Liver (tissue), 9 donors: ENCODE measurements around the gene EFHD2. TPM values are rescaled to one million over a fixed set of nuclear protein-coding genes. Genes with fewer than 3 reads are reported as not detected.

Experiments
- DNase-seq: peaks from one replicate; pipeline ENCODE4 v3.0.0-alpha.2; 2017; ENCODE audit warnings: low spot score
- H3K27ac ChIP-seq, 2 donors: one replicate each; pipeline ENCODE4 v1.7.0; 2013; ENCODE audit warnings: inconsistent platforms in 2 of 2, low read length in 2 of 2, control low read depth in 1 of 2, low read depth in 1 of 2, mild to moderate bottlenecking in 1 of 2
- H3K27me3 ChIP-seq, 4 donors: one replicate each; pipeline versions ENCODE4 v1.6.1 to v1.7.0; 2013; ENCODE audit warnings: low read length in 3 of 4, inconsistent platforms in 1 of 4, mild to moderate bottlenecking in 1 of 4, moderate library complexity in 1 of 4; ENCODE audit not compliant: control insufficient read depth in 4 of 4, insufficient read depth in 4 of 4
- H3K36me3 ChIP-seq, 4 donors: one replicate each; pipeline versions ENCODE4 v1.6.1 to v1.7.0; 2013; ENCODE audit warnings: low read length in 3 of 4, mild to moderate bottlenecking in 3 of 4, low read depth in 1 of 4, moderate library complexity in 1 of 4; ENCODE audit not compliant: control insufficient read depth in 4 of 4, insufficient read depth in 3 of 4
- H3K4me1 ChIP-seq, 4 donors: one replicate each; pipeline versions ENCODE4 v1.6.1 to v1.7.0; 2013; ENCODE audit warnings: low read length in 3 of 4, mild to moderate bottlenecking in 3 of 4, moderate library complexity in 1 of 4; ENCODE audit not compliant: control insufficient read depth in 4 of 4, insufficient read depth in 4 of 4
- H3K4me3 ChIP-seq, 3 donors: one replicate each; pipeline versions ENCODE4 v1.6.1 to v1.7.0; 2013; ENCODE audit warnings: low read length in 3 of 3, control low read depth in 1 of 3, low read depth in 1 of 3, mild to moderate bottlenecking in 1 of 3
- H3K9ac ChIP-seq, 2 donors: one replicate each; pipeline ENCODE4 v1.7.0; 2013; ENCODE audit warnings: low read length in 2 of 2, mild to moderate bottlenecking in 2 of 2, moderate library complexity in 2 of 2, control low read depth in 1 of 2, low read depth in 1 of 2
- H3K9me3 ChIP-seq, 4 donors: one replicate each; pipeline versions ENCODE4 v1.6.1 to v1.7.0; 2013; ENCODE audit warnings: low read length in 3 of 4; ENCODE audit not compliant: control insufficient read depth in 4 of 4
- ATF3 ChIP-seq: IDR thresholded peaks from 2 replicates; pipeline ENCODE4 v1.6.1; 2016; ENCODE audit warnings: antibody characterized with exemption
- CTCF ChIP-seq: fragments of 150-350 bp; IDR thresholded peaks from 2 replicates; pipeline ENCODE4 v1.5.1; 2017; ENCODE audit warnings: improper control_type of control experiment, low read depth, low read length; ENCODE audit not compliant: missing input control
- EGR1 ChIP-seq, 2 donors: IDR thresholded peaks; 2 replicates each; pipeline ENCODE4 v1.6.1; 2016 to 2018; ENCODE audit warnings: antibody characterized with exemption in 2 of 2, low read depth in 2 of 2
- FOXA1 ChIP-seq: IDR thresholded peaks from 2 replicates; pipeline ENCODE4 v1.6.1; 2016; ENCODE audit warnings: antibody characterized with exemption
- FOXA2 ChIP-seq: IDR thresholded peaks from 2 replicates; pipeline ENCODE4 v1.6.1; 2016; ENCODE audit warnings: antibody characterized with exemption
- GABPA ChIP-seq, 2 donors: IDR thresholded peaks in 1 of 2; conservative IDR thresholded peaks in 1 of 2; 2 replicates each; pipeline ENCODE4 v1.6.1; 2016; ENCODE audit warnings: antibody characterized with exemption in 2 of 2, mild to moderate bottlenecking in 1 of 2, moderate library complexity in 1 of 2
- HNF4G ChIP-seq: IDR thresholded peaks from 2 replicates; pipeline ENCODE4 v1.6.1; 2016; ENCODE audit warnings: antibody characterized with exemption
- JUND ChIP-seq, 2 donors: IDR thresholded peaks; 2 replicates each; pipeline ENCODE4 v1.6.1; 2016; ENCODE audit warnings: antibody characterized with exemption in 2 of 2
- MAX ChIP-seq: IDR thresholded peaks from 2 replicates; pipeline ENCODE4 v1.6.1; 2016; ENCODE audit warnings: antibody characterized with exemption
- NR2F2 ChIP-seq: IDR thresholded peaks from 2 replicates; pipeline ENCODE4 v1.6.1; 2016; ENCODE audit warnings: antibody characterized with exemption
- REST ChIP-seq: IDR thresholded peaks from 2 replicates; pipeline ENCODE4 v1.6.1; 2016; ENCODE audit warnings: antibody characterized with exemption, mild to moderate bottlenecking
- RXRA ChIP-seq, 2 donors: IDR thresholded peaks; 2 replicates each; pipeline ENCODE4 v1.6.1; 2017 to 2018; ENCODE audit warnings: antibody characterized with exemption in 2 of 2, mild to moderate bottlenecking in 1 of 2
- TAF1 ChIP-seq: conservative IDR thresholded peaks from 2 replicates; pipeline ENCODE4 v1.6.1; 2016; ENCODE audit warnings: antibody characterized with exemption, mild to moderate bottlenecking
- YY1 ChIP-seq: IDR thresholded peaks from 2 replicates; pipeline ENCODE4 v1.6.1; 2016; ENCODE audit warnings: antibody characterized with exemption, mild to moderate bottlenecking
- ZBTB33 ChIP-seq: IDR thresholded peaks from 2 replicates; pipeline ENCODE4 v1.6.1; 2016; ENCODE audit warnings: antibody characterized with exemption
- WGBS: extraction: QIAGEN DNeasy Blood & Tissue Kit; methylation state at CpG from one replicate; pipeline ENCODE4 v1.1.7; 2013; 5-methylcytosine and 5-hydroxymethylcytosine counted together
- polyA plus RNA-seq, 2 donors: library from polyadenylated mRNA; stranded (reverse) in 1 of 2; unstranded in 1 of 2; fragments of 200-250 nt in 1 of 2; fragments of >200 nt in 1 of 2; fragmentation: Nextera tagmentation in 1 of 2; extraction: Ambion mirVana in 1 of 2; gene quantifications; one replicate each; pipeline versions ENCODE4 v1.2.1 to v1.2.3, GENCODE V29; 2013 to 2015
- total RNA-seq, 2 donors: library from RNA; depleted of rRNA; stranded (reverse); fragments of >200 nt; gene quantifications; one replicate each; pipeline ENCODE4 v1.2.3, GENCODE V29; 2014
- donor health status: healthy.
- donor health status: healthy.
- donor health status: healthy.
- donor health status: healthy.
- donor health status: healthy.

The EFHD2 gene
- total and polyA plus RNA-seq, 4 donors: 7.4 to 23.0 (median 11.7) TPM

GRCh38 chr1:15362737-15363128 lies 47.0 kb upstream of the EFHD2 start:
- 88% methylated on average over 4 of the region's 4 CpGs for WGBS
- H3K36me3 ChIP-seq: no peaks in the 10 kb centered on the region
- H3K9ac ChIP-seq: no peak overlapping the region
- H3K27me3 ChIP-seq: no peaks in the 10 kb centered on the region
- DNase-seq: no peak
- TF ChIP-seq RXRA (IDR thresholded peaks at IDR 0.05): no peak
- TF ChIP-seq GABPA (IDR thresholded peaks at IDR 0.05 in 1 of 2, conservative IDR thresholded peaks at IDR 0.05 in 1 of 2): no peak
- TF ChIP-seq FOXA1: no peak
- no peak for TF ChIP-seq MAX
- no peak for TF ChIP-seq JUND (IDR thresholded peaks at IDR 0.05)
- no peak for TF ChIP-seq HNF4G
- TF ChIP-seq FOXA2: no peak
- TF ChIP-seq CTCF: no peak
- TF ChIP-seq NR2F2: no peak
- no peak for TF ChIP-seq ZBTB33
- TF ChIP-seq ATF3: no peak
- TF ChIP-seq TAF1: no peak
- no peak for TF ChIP-seq EGR1 (IDR thresholded peaks at IDR 0.05; ENCODE audit: low read depth in 2 of 2)
- no peak for TF ChIP-seq REST
- TF ChIP-seq YY1: no peak
- no peak overlapping the region for H3K27ac ChIP-seq
- H3K4me3 ChIP-seq: no peak overlapping the region
- H3K4me1 ChIP-seq: peaks cover 4 to 15% (median 11%) of the 10 kb centered on the region in 4 donors
- no peaks in the 10 kb centered on the region for H3K9me3 ChIP-seq

- Histone ChIP-seq H3K9ac (no peak overlapping the region), H3K4me3 (no peak overlapping the region), H3K27me3 (no peaks in the 10 kb centered on the region), H3K9me3 (no peaks in the 10 kb centered on the region), H3K36me3 (no peaks in the 10 kb centered on the region), H3K4me1 (peaks cover 9 to 33% (median 22%) of the 10 kb centered on the region in 4 donors), H3K27ac (no peak overlapping the region)
- no peak for DNase-seq
- TF ChIP-seq YY1: no peak
- TF ChIP-seq ZBTB33: no peak
- 95% methylated on average over 5 of the region's 5 CpGs for WGBS
Measured at GRCh38 chr1:15364740-15365139, 44.9 kb upstream of the EFHD2 start.
